Epithelial cell of proximal tubule (primary cell): Measurements from ENCODE around the gene BMPR1B. TPM values are rescaled to one million over a fixed set of nuclear protein-coding genes. Genes with fewer than 3 reads are reported as not detected.
"Not testable (repeated sequence)": the region's sequence is repeated elsewhere in the genome, so short reads cannot be mapped to it uniquely, and the experiment has no call there.

ENCODE experiments used
- DNase-seq: peaks from one replicate; pipeline ENCODE4 v3.0.0-alpha.2; 2011; ENCODE audit warnings: low read depth
- H3K4me3 ChIP-seq: 2 replicates; pipeline ENCODE4 v1.5.1; 2011; ENCODE audit warnings: low read depth, mild to moderate bottlenecking, low read length
- total RNA-seq: library from RNA; depleted of rRNA; stranded (reverse); fragments of >200 nt; gene quantifications from 2 replicates; pipeline ENCODE4 v1.2.3, GENCODE V29; 2015
- TF ChIP-seq, protein P1 (sequence below): conservative IDR thresholded peaks from 2 replicates; pipeline ENCODE4 v1.5.1; 2012; ENCODE audit warnings: low read depth, mild to moderate bottlenecking, low read length

Gene BMPR1B
- total RNA-seq, 1 donor from 2014 or later: 2.0 TPM

DNA sequence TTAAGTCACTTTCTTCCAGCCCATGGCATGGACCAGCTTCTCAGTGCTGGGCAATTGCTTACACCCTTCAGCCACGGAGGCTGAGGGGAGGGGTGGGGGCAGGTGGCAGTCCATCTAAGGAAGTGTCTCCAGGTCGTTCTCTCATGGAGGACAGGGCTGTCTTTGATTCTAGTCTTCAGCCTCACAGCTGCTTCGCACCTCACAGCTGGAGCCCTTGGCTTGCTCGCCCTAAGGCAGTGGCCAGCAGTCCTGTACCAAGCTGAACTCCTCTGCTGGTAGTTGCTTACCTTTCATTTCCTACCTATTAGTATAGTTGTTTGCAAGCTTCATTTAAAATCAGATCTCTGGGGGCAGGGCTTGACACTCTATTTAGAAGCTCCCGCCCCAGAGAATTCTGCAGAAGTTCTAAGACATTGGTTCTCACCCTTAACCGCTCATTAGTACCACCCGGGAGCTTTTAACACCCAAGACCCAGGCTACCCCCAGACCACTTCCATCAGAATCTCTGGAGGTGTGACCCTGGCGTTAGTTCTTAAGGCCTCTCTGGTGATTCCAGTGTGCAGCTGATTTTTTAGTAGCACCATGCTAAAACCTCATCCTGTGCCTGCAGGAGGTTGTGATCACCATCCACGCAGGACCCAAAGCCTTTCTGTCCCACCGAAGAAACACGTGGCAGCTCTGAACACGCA, 404.2 kb downstream of the BMPR1B start:
- no peak overlapping the region for H3K4me3 ChIP-seq
- DNase-seq: no peak
- TF ChIP-seq, protein P1, sequence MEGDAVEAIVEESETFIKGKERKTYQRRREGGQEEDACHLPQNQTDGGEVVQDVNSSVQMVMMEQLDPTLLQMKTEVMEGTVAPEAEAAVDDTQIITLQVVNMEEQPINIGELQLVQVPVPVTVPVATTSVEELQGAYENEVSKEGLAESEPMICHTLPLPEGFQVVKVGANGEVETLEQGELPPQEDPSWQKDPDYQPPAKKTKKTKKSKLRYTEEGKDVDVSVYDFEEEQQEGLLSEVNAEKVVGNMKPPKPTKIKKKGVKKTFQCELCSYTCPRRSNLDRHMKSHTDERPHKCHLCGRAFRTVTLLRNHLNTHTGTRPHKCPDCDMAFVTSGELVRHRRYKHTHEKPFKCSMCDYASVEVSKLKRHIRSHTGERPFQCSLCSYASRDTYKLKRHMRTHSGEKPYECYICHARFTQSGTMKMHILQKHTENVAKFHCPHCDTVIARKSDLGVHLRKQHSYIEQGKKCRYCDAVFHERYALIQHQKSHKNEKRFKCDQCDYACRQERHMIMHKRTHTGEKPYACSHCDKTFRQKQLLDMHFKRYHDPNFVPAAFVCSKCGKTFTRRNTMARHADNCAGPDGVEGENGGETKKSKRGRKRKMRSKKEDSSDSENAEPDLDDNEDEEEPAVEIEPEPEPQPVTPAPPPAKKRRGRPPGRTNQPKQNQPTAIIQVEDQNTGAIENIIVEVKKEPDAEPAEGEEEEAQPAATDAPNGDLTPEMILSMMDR: no peak

DNA sequence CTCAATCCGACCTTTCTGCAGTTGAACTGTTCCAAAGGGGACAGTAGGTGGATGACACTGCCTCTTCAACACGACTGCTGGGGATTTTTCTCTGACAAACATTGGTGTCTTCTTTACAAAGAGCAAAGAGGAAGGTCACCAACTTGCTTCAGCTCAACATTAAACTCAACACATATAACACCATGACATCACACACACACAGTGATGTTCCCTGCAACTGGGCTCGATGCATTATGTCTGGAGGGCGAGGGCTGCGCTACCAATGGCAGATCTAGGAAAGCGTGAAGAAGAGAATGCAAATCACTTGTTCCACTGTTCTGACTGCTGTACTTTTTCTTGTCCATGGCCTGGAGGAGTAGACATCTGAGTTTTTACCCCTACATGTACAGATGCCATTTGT, 405.1 kb downstream of the BMPR1B start:
- no peak overlapping the region for H3K4me3 ChIP-seq
- TF ChIP-seq, protein P1: no peak
- no peak for DNase-seq

DNA sequence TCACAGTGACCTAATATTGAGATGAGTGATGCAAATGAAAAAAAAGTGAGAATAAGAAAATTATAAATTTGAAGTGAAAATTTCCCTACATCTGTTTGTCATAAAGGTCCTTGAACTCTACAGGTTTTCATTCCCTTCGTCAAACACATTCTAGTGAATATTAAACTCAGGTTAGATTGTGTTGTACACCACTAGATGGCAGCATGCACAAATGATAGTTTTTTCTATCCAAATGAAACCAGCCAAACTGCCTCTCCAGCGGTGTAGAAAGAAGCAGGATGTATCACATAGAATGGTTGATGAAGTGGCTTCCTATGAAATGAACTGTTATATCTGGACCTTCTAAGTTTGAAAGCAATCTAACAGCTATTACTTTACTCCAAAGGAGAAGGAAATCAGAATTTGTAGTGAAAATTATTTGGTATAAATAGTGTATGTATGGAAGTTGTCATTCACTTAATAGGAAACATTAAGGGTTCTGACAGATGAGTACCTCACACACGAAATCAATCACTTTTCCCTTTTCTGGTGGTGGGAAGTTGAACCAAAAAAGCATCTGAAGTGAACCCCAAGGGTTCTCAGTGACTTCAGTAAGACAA, 408.3 kb downstream of the BMPR1B start:
- TF ChIP-seq, protein P1: peak; percentile 70
- peak; percentile 29 for DNase-seq
- no peak overlapping the region for H3K4me3 ChIP-seq

DNA sequence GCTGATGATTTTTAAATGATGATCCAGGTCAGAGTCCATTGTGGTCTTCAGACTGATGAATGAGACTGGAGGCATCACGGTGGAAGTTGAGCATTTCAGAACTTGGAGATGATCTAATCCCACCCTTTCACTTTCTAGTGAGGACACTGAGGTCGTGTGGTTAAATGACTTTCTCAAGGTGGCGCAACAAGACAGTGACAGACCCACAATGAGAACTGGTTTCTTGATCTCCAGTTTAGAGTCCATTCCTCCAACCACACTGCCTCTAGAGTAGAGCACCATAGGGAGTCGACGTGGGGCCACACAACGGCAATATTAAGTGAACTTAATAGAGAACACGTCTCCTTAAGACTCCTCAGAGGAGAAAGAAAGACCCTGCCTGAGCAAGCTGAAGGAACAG, 410.1 kb downstream of the BMPR1B start:
- no peak overlapping the region for H3K4me3 ChIP-seq
- DNase-seq: no peak
- TF ChIP-seq, protein P1: no peak

DNA sequence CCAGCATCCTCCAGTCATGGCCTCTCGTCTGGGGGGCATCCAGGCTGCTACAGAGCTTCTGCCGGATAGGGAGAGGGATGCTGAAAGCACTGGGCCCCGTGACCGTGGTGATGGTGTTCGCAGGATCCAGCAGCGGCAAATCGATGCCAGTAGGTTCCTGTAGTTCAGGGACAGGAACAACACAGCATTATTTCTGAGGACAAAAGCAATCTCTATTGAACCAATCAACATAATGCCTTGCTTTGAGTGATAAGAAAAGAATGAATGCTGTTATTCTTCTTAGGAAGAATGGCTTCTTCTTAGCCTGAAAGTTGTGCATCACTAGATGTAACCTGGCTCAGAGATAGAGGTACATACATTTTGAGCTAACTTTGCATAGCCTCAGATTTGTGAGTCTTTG, 412.4 kb downstream of the BMPR1B start:
- no peak overlapping the region for H3K4me3 ChIP-seq
- no peak for DNase-seq
- TF ChIP-seq, protein P1: no peak

DNA sequence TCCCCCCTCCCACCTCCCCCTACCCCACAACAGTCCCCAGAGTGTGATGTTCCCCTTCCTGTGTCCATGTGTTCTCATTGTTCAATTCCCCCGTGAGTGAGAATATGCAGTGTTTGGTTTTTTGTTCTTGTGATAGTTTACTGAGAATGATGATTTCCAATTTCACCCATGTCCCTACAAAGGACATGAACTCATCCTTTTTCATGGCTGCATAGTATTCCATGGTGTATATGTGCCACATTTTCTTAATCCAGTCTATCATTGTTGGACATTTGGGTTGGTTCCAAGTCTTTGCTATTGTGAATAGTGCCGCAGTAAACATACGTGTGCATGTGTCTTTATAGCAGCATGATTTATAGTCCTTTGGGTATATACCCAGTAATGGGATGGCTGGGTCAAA, 413.6 kb downstream of the BMPR1B start:
- DNase-seq, H3K4me3 ChIP-seq: not testable (repeated sequence)

DNA sequence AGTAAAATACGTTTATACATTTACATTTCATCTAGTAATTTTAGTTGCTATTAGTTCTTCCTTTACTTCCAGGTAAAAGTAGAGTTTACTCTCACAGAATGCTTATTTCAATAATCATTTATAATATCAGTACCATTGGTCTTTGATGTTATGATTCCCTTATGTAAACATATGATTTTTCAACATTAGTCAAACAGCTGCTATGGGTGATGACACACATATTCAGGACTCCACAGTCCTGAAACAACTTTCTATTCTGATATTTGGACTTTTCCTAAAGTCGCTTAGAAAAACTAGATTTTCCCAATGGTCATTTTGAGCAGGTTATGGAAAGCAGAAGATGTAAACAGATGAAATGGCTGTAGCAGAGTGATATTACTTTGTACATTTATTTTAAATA, 421.2 kb downstream of the BMPR1B start:
- TF ChIP-seq, protein P1: no peak
- DNase-seq: no peak
- no peak overlapping the region for H3K4me3 ChIP-seq
